ENCODE measurements around the gene RBM38.
"Not testable (repeated sequence)": the region's sequence is repeated elsewhere in the genome, so short reads cannot be mapped to it uniquely, and the experiment has no call there.

Gene RBM38

DNA sequence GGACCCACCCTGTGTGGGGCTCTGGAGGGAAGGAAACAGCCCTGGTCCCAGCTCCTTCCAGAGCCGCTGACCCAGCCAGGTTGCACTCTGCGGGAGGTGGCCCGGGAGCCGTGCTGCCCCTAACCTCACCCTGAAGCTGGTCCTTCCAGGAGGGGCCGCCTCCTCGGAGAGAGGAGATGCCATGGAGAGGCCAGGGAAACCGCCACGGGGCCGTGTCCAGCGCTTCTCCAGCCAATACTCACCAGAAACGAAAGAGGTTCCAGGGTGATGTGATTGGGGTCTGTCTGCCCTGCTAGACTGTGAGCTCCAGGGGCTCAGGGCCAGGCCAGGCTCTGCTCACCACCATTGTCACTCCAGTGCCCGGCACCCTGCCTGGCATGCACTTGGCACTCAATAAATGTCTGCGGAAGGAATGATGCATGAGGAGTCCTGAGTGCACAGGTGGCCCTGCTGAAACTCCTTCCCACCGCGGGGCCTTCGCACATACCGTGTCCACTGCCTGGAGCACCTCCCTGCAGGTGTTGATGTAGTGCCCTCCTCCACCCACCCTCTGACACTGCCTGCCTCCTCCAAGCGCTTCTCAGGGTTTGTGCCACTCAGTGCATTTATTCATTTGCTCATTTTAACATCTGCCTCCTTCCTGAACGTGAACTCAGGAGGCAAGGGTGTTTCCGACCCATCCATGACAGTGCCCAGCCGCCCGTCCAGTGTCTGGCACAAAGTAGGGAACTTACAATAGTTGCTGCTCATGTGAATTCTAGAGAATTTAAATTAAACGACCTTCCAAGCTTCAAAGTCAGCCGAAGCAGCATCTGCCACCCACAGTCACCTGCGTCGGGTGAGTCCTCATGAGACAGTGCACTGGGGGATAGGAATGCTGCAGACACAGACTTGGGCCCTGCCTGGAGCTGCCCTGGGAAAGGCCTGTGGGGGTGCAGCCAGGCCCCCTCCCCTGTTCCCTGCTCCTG is 30.3 kb downstream of the RBM38 start:
- no peak for DNase-seq

DNA sequence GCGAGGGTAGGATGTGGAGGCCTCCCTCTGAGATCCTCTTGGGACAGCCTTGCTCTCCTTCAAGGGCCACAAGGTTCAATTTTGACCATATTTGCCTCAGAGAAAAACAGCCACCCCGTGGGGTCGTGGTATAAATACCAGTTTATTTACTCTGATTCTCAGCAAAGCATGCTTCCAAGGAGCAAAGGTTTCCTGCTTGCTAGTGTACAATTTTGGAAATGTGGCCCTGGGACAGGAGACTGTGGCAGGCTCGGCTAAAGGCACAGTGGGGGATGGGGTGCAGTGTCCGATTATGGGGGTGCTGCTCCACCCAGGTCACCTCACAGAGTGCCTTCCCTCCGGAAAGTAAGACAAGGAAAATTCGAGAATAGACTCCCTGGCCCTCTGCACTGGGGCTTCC is 31.1 kb downstream of the RBM38 start:
- DNase-seq, result no peak

DNA sequence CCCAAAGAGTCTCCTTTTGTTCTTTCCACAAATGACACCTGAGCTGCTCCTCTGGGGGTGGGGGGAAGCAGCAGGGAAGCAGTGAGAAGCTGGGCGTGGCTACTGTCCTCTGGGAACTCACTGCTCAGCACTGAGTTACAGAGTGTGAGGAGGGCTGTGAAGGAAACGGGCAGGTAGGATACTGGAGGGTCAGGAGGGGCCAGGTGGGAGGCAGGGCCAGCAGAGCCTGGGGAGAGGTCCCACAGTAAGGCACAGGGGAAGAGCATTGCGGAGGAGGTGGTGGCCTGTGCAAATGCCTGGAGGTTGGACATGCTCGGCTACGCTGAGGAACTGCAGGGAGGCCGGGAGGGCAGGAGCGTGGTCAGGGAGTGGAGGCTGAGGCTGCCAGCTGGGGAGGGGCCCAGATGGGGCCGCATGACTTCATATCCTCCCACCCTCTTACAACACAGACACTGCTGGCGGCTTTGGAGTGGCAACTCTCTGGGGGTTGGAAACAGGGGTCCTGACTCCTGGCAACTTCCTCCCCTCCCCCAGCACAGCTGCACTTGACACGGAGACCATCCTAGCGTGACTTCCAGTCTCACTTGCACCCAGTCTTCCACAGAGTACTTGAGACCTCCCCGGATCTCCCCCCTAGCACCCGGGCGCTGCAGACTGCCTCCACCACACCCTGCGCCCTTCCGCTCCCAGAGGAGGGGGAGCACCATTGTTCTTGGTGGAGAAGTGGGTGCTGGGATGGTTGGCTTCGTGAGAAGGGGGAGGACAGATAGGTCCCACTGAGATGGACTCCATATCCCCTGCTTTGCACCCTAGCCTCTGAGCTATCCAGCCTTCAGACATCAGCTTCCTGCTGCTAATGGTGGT is 34.2 kb downstream of the RBM38 start:
- DNase-seq, result no peak

DNA sequence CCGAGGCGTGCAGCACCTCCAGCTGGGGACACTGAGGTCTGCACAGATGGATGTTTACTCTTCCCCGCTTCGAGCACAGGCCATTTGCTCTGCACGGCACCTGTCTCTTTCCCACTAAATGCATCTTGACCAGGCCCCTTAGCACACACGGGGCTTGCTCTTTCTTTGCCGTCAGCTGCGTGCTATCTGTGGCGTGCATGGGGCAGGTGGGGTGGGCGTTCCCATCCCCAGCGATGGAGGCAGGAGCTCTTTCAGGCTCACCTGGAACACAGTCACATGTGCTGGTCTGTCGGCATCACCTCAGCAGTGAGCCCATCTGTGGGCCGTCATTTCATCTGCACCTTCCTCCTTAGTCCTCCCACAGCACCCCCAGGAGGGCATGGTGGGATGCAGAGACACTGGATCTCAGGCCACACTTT is 35.1 kb downstream of the RBM38 start:
- peak; percentile 34 for DNase-seq

DNA sequence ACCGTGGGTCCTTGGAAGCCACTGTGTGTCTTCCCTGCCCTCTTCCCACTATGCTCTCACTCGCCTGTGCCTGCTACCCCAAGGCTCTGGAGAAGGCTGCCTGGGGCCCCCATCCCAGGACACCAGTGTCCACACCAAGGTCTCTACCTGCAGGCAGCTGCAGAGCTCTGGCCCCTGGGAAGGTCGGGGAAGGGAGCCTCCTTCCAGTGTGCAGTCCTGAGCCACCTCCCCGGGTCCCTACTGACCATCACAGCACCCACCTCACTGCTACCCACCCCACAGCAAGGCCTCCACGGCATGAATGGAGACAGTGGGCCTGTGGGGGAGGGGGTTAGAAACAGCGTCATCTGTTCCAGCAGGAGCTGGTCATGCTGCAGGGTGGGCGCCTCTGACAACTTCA is 35.6 kb downstream of the RBM38 start:
- DNase-seq, result no peak

DNA sequence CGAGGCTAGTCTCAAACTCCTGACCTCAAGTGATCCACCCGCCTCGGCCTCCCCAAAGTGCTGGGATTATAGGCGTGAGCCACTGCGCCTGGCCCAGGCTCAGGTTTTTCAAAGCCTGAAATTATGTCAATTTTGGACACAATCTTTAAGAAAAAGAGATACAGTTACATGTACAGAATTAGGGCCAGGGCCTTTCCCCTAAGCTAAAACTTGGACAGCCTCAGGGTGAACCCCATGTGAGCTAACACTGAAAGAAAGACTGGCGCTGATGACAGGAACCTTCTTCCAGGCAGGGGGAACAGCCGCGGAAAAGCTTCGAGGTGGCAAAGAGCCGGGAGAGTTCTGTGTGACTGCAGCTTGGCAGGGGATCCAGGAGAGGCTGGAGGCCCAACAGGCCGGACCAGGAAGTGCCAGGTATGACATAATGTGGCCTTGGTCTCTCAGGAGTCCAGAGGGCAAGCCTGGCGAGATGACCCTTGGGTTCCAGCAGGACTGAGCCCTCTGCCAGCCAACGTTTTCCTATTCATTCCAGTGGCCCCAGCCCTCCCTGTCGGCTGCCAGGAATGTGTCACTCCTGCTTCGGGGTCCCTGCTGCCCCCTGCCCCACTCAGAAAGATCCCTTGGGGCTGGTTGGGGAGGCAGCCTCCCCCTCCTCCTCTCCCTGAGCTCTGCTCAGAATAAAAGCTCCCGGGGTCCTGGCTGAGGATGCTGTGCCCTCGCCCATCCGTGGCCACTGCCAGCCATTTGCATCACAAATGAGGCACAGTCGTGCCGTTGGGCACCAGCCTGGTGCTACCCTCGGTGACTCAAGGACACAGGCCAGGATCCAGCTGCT is 37.3 kb downstream of the RBM38 start:
- DNase-seq, result no peak

DNA sequence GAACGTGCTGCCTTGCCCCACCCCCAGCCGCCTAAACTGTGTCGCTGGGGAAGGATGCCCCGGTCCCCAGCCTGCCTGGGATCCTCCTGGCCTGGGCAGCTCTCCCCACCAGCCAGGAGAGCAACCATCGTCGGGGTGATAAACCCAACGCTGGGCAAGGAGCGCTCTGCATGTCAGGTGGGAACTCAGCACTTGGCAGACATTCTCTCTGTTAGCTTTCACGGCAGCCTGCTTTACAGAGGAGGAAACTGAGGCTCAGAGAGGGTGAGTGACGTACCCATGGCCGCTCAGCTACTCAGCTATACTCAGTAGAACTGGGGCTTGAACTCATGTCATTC is 37.9 kb downstream of the RBM38 start:
- no peak for DNase-seq

DNA sequence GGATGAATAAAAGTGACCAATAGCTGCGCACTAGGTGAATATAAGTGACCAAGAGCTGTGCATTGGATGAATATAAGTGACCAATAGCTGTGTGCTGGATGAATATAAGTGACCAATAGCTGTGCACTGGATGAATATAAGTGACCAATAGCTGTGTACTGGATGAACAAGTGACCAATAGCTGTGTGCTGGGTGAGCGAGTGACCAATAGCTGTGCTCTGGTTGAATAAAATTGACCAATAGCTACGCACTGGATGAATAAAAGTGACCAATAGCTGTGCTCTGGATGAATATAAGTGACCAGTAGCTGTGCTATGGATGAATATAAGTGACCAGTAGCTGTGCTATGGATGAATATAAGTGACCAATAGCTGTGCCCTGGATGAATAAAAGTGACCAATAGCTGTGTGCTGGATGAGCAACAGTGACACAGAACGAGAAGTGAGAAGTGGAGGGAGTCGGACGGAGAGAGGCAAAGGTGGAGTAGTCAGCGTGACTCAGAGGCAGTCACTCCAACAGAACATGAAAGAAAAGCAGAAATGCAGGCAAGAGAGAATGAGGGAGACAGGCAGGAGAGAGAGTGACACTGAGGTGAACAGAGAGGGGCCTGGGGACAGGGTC is 38.5 kb downstream of the RBM38 start:
- no peak for DNase-seq

DNA sequence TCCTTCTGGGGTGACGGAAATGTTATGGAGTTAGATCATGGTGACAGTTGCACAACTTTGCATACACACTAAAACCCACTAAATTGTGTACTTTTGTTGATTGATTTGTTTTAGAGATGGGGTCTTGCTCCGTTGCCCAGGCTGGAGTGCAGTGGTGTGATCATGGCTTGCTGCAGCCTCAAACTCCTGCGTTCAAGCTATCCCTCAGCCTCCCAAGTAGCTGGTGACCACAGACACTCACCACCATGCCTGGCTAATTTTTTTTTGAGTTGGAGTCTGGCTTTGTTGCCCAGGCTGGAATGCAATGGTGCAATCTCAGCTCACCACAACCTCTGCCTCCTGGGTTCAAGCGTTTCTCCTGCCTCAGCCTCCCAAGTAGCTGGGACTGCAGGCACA is 39.0 kb downstream of the RBM38 start:
- not testable (repeated sequence) for DNase-seq

DNA sequence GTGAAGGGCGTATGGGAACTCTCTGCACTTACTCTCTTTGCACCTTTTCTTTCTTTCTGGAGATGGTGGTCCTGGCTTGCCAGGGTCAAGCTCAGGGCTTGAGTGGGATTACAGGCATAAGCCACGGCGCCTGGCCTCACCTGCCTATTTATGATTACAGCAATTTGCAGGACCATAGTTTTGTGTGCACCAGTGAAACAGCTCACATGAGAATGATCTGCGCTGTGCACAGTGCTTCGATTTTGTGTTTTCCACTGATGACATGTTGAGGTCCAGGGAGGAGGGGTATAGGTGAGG is 40.3 kb downstream of the RBM38 start:
- DNase-seq, result no peak

DNA sequence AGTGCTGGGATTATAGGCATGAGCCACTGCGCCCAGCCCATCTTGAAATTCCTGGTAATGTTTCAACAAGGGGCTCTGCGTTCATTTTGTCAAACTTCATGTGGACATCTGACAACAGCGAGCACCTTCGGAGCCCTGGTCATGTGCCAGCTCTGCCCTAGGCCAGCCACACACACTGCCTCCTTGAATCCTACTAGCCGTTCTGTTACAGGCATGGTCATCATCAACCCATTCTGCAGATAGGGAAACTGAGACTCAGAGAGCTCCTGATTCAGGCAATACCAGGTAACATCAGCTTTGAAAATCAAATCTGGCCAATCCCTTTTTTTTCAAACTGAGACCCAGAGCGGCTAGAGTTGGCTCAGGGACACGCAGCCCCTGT is 41.3 kb downstream of the RBM38 start:
- no peak for DNase-seq

DNA sequence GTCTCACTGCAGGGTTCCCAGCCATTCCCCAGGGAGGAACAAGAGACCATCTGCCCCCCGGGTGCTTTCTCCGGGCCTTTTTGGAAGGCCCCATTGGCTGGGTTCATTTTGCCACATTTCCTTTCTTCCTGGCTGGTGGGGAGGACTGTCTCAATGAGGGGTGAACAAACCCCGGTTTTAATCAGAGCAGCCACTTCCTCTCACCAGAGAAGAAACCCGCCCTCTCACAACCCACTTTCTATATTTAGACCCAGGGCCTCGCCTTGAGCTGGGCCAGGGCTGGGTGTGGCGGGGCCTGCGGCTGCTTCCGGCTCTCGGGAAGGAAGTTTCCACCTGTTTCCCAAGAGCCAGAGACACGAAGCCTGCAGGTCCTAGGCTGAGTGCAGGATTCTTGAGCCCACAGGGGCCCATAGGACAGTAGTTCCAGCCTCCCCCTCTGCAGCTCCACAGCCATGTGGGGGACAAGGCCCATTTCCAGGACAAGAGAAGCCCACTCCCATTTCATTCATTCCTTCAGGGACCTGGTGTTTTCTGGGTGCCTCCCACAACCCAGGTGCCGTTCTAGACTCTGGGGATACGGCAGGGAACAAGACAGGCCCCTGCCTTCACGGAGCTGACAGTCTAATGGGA is 41.8 kb downstream of the RBM38 start:
- no peak for DNase-seq

DNA sequence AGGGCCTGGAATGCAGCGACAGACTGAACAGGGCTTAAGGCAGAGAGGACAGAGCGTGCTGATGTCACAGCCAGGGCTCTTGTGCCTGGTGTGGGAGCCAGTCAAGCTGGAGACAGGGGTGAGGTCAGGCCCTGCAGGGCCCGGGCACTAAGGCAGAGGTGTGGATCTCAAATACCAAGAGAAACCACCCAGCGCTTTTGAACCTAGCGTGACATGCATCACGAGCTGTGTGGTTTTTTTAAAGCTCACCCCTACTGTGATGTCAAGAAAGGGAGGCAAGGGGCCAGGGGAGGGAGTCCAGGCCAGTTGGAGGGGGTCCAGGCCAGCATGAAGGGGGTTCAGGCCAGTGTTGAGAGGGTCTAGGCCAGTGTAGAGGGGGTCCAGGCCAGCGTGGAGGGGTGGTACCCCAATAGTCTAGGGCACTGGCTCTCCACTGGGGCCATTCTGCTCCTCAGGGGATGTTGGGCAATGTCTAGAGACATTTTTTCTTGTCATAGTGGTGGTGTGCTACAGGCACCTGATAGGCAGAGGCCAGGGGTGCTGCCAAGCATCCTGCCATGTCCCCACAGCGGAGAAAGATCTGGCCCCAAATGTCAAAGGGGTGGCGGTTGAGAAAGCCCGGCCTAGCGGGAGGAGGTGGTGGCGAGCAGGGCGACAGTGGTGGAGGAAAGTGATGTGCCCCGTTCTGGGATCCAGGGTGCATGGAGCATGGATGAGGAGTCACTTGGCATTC is 42.6 kb downstream of the RBM38 start:
- DNase-seq, result no peak

DNA sequence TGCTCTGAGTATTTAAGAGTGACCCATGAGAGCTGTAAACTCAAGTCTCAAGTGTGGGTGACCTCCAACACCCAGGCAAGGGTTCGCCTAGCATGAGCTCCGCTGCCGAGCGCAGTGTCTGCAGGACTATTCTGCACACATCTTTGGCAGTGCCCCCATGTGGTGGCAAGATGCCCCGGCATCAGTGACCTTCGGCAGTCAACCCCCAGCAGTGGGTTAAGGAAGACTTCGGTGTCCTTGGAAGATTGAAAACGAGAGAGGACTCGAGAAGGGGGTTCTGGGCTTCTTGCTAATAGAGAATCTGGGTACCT is 43.1 kb downstream of the RBM38 start:
- DNase-seq, result no peak

DNA sequence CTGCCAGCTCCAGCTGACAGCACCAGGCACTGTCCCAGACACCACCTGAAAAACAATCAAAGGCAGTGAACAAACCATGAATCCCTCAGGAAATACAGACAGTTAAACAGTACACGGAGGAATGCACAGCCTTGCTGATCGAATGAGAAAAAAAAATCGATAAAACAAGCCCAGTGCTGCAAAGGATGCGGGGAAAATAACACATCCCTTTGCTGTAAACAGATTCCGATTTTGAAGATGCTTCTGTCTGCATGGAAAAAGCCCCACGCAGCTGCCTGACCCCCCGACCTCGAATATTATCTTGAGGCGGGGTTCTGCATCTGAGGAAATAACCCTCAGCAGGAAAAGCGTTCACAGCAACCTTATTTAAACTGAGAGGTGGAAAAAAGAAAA is 43.9 kb downstream of the RBM38 start:
- no peak for DNase-seq

DNA sequence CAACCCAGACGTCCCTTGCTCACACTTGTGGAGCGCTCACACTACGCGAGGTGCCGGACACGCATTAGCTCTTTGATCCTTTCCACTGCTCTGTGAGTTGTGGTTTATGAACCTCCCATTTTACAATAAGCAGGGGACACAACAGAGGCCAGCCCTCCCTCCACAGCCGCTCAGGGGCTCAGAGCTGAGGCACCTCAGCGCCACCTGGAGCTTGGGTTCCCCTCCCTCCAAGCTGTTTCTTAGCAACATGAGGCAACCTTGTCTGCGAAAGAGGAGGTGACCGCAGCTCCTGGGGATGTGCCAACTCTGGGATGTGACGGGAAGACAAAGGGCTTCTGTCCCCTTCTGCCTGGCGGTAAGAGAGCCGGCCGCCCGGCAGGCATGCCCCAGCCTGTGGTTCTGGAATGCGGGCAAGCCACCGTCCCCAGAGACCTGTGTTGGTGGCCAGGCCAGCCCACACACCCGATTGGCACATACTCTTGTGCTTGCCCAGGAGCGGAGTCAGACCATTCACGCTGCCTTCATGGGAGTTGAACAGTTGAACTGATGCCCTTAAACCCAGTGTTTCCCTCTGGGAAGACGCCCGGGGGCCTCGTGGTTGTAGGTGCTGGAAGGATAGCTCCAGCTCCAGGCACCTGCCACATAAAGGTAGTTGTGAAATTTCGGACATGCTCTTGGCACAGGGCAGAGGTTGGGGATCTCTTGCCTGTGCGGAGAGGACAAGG is 44.5 kb downstream of the RBM38 start:
- DNase-seq, result peak; percentile 62

DNA sequence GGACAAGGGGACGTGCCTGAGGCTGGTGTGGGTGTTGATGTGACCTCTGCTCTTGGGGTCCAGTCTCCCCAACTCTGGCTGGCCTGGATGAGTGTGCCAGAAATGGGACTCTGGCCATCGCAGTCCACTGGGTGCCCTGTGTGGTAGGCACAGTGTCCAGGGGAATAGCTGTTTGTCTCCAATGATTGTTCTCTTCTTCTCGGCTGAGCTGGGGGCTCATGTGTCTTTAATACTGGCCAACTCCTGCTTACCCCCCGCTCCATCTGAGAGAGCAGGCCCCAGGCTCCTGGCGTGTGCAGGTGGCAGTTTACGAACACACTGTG is 45.0 kb downstream of the RBM38 start:
- DNase-seq, result no peak

DNA sequence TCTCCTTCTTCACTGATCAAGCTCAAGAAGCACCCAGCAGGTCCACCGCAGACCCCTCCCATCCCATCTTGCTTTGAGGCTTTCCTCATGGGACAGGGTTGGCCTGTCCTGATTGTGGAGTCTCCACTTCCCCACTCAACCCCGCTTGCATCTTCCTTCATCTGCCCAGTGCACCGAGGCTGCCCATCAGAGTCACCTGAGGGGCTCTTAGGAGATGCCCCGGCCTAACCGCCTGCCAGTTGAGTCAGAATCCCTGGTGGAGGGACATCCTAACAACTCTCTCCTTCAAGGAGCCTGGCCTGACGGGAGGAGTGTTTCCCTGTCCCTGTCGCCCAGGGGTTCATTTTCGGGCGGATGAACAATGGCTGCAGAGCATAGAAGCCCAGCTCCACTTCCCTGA is 46.1 kb downstream of the RBM38 start:
- no peak for DNase-seq

DNA sequence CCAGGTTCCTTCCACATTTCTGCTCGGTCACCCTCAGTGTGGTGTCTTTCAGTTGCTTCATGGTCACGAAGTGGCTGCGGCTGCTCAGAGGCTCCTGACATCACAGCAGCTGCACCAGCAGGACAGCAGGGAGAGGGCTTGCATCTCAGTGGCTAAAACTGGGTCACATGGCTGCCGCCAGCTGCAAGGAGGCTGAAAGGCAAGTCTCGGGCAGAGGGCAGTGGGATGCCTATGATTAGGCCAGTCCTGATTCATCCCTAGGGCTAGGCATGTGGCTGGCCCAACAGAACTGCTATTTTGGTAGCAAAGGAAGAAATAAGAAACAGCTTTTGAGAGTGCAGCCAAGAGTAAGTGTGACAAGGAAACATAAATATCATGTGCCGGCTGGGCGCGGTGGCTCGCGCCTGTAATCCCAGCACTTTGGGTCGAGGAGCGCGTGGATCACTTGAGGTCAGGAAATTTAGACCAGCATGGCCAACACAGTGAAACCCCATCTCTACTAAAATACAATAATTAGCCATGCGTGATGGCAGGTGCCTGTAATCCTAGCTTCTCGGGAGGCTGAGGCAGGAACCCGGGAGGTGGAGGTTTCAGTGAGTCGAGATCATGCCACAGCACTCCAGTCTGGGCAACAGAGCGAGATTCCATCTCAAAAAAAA is 46.6 kb downstream of the RBM38 start:
- no peak for DNase-seq

DNA sequence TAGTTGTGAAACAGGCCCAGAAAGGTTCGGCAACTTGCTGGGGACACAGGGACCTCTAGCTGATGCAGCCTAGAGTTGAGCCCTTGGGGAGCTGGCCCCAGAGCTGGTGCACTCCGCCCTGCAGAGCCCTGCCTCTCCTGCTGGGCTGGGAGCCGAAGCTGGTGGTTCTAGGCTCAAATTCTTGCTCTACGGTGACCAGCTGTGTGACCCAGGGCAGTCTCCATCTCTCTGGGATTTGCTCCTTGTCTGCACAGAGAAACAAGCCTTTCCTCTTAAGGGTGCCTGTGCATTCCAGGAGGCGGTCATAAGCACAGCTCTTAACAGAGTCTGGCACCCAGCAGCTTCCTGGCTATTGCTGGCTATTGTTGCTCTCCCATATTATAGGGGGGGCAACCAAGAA is 47.4 kb downstream of the RBM38 start:
- no peak for DNase-seq

DNA sequence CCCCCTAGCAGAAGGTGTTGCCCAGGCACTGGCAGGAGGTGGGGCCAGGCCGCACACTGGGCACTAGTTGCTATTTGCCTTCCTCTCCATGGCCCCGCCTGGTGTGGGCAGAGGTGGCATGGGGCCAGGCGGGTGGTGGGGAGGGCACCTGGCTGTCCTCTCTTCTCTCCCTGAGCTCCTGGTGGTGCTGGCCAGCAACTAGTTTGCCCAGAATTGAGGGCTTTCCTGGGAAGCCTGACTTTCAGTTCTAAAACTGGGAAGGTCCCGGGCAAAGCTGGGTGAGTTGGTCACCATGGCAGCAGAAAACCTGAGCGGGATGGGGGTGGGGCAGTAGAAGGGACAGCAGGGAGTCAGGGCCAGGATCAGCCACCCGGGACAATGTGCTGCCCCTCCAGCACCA is 48.2 kb downstream of the RBM38 start:
- DNase-seq, result peak; percentile 76
